Kidney (tissue), 14 donors: Measurements from ENCODE around the gene SLC5A3. TPM values are rescaled to one million over a fixed set of nuclear protein-coding genes. Genes with fewer than 3 reads are reported as not detected.
A peak's percentile ranks its signal among the peaks of the same experiment; 100 is the strongest.

Experiments
- DNase-seq, 5 donors: peaks; one replicate each; pipeline ENCODE4 v3.0.0-alpha.2; 2013 to 2020
- FAIRE-seq: peaks from 2 replicates; lab custom pipeline; 2012; peaks lifted over from hg19 to GRCh38; lab: Jason Lieb, UNC
- H3K27ac ChIP-seq, 2 donors: one replicate each; pipeline ENCODE4 v1.7.0; 2013; ENCODE audit warnings: low read depth in 2 of 2, low read length in 2 of 2, inconsistent platforms in 1 of 2
- H3K27me3 ChIP-seq: one replicate; pipeline ENCODE4 v1.7.1; 2013; ENCODE audit warnings: low read length, inconsistent platforms; ENCODE audit not compliant: control insufficient read depth, insufficient read depth
- H3K36me3 ChIP-seq, 3 donors: one replicate each; pipeline versions ENCODE4 v1.7.0 to v1.7.1; 2013; ENCODE audit warnings: low read length in 3 of 3, control low read depth in 1 of 3, inconsistent platforms in 1 of 3; ENCODE audit not compliant: insufficient read depth in 3 of 3, control insufficient read depth in 2 of 3
- H3K4me1 ChIP-seq, 3 donors: one replicate each; pipeline versions ENCODE4 v1.7.0 to v1.7.1; 2013; ENCODE audit warnings: low read length in 3 of 3, inconsistent platforms in 1 of 3, low read depth in 1 of 3; ENCODE audit not compliant: control insufficient read depth in 2 of 3, insufficient read depth in 2 of 3
- H3K4me3 ChIP-seq, 3 donors: one replicate each; pipeline versions ENCODE4 v1.7.0 to v1.8.1; 2013; ENCODE audit warnings: low read length in 3 of 3, control low read depth in 1 of 3, inconsistent platforms in 1 of 3
- H3K9ac ChIP-seq, 3 donors: one replicate each; pipeline versions ENCODE4 v1.7.0 to v1.7.1; 2013; ENCODE audit warnings: low read length in 3 of 3, control low read depth in 1 of 3, inconsistent platforms in 1 of 3
- H3K9me3 ChIP-seq, 3 donors: one replicate each; pipeline versions ENCODE4 v1.7.0 to v1.7.1; 2013; ENCODE audit warnings: low read length in 3 of 3, control low read depth in 1 of 3, inconsistent platforms in 1 of 3; ENCODE audit not compliant: control insufficient read depth in 2 of 3, insufficient read depth in 1 of 3
- intact Hi-C: fragments of 100-400 bp; cut with DNase I; formaldehyde crosslinking; loops from one replicate; pipeline ENCODE4 v1.11.1; 2022
- polyA plus RNA-seq: library from polyadenylated mRNA; stranded (reverse); fragments of 350-450 nt; fragmentation: Illumina TruSeq; extraction: RNeasy Lipid Tissue Mini Kit (QIAGEN cat#74804); gene quantifications from one replicate; pipeline ENCODE4 v1.2.3, GENCODE V29; 2014; ENCODE audit warnings: low read depth, low replicate concordance; ENCODE audit not compliant: insufficient read depth
- total RNA-seq: library from RNA; stranded (reverse); fragmentation: NEBNext Ultra II Directional; extraction: Animal tissue kit (Norgen Biotek cat#: 25700); gene quantifications from one replicate; pipeline ENCODE4 v1.2.1, GENCODE V29; 2021
- TF ChIP-seq, protein P1 (sequence below): IDR thresholded peaks from 3 replicates; pipeline ENCODE4 v1.5.1; 2012; ENCODE audit warnings: mild to moderate bottlenecking, moderate library complexity, borderline replicate concordance; ENCODE audit not compliant: insufficient read depth; ENCODE audit errors: extremely low read depth
- donor health status: control.
- donor health status: control.
- donor health status: control.
- donor health status: control.
- donor health status: control.
- donor health status: DM: yes; HTN: yes; CAD: no.
- donor health status: Normal renal cell carcinoma (clear cell type).

Gene SLC5A3
- total and polyA plus RNA-seq, 2 donors from 2014 or later = 12.4 to 26.0 TPM

DNA sequence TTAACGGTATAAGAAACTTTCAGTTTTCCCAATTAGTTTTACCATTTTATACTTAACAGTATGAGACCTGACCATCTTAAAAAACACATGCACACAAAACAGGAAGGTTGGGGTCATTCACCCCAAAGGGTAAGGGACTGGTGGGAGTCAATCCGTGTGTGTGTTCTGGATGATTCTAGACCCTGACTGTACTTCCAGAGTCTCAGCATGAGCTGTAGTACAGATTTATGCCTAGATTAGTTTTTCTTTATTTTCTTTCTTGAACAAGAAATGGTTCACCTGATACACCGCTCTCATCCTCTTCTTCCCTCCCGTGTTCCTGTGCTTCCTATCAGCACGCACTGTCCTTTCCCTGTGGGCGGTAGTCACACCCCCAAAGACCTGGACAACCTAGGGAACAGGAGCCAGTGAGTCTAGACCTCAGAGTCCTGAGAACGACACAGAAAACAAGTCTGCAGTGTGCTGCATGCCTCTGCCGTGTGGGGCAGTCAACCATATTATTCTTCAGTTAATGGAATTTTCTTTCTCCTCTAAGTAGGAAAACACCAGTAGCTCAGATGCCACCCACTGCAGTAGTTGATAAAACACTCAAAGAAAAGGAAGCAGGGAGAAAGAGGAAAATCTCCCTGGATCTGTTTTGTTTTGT, 38.9 kb upstream of the SLC5A3 start:
- Histone ChIP-seq H3K27ac (peak overlapping the region in 1 of 2 donors; percentile 66), H3K4me1 (peaks cover 0 to 7% (median 0%) of the 10 kb centered on the region in 3 donors), H3K9ac (no peak overlapping the region), H3K27me3 (no peaks in the 10 kb centered on the region), H3K9me3 (no peaks in the 10 kb centered on the region), H3K4me3 (peak overlapping the region in 1 of 3 donors; percentile 23), H3K36me3 (no peaks in the 10 kb centered on the region)
- DNase-seq (peak in 4 of 5 donors; percentile 50 to 81 (median 67)), FAIRE-seq (no peak)
- TF ChIP-seq, protein P1, sequence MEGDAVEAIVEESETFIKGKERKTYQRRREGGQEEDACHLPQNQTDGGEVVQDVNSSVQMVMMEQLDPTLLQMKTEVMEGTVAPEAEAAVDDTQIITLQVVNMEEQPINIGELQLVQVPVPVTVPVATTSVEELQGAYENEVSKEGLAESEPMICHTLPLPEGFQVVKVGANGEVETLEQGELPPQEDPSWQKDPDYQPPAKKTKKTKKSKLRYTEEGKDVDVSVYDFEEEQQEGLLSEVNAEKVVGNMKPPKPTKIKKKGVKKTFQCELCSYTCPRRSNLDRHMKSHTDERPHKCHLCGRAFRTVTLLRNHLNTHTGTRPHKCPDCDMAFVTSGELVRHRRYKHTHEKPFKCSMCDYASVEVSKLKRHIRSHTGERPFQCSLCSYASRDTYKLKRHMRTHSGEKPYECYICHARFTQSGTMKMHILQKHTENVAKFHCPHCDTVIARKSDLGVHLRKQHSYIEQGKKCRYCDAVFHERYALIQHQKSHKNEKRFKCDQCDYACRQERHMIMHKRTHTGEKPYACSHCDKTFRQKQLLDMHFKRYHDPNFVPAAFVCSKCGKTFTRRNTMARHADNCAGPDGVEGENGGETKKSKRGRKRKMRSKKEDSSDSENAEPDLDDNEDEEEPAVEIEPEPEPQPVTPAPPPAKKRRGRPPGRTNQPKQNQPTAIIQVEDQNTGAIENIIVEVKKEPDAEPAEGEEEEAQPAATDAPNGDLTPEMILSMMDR = no peak
- intact Hi-C loops = no loop called here

DNA sequence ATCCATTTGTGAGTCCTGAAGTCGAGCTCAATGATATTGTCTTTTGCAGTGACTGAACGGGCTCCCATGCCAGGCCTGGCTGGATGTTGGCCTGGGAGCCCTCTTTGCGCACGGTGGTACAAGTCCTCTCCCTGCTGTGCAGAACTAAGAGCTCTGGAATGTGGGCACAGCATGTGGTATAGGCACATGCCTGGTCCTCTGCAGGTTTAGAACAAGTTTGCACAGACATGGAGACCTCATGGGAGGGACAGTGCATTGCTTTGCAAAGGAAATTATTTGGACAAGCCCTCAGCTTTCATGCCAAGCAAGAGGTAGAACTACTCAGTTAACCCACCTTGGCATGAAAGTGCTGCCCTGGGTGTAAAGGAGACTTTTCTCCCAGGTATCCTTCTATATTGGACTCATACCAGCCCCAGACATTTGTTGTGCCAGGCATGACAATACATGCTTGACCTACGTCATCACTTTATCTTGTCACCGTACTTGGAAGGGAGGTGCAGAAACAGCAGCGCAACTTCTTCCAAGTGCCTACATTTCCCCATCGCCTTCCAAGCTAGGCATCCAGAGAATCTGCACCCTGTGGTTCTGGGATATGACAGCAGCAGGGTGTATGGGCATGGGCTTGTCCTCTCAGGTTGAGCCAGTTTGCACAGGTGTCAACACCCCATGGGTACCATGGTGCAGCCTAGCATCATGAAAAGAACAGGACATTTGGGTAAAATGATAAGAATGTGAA, 37.6 kb upstream of the SLC5A3 start:
- Histone ChIP-seq H3K27ac (no peak overlapping the region), H3K4me3 (no peak overlapping the region), H3K4me1 (peaks cover 0 to 12% (median 2%) of the 10 kb centered on the region in 3 donors), H3K9ac (no peak overlapping the region), H3K27me3 (no peaks in the 10 kb centered on the region), H3K36me3 (no peaks in the 10 kb centered on the region), H3K9me3 (no peaks in the 10 kb centered on the region)
- no peak for FAIRE-seq
- peak in 1 of 5 donors; percentile 34 for DNase-seq
- intact Hi-C loops = no loop called here
- TF ChIP-seq, protein P1 = no peak

DNA sequence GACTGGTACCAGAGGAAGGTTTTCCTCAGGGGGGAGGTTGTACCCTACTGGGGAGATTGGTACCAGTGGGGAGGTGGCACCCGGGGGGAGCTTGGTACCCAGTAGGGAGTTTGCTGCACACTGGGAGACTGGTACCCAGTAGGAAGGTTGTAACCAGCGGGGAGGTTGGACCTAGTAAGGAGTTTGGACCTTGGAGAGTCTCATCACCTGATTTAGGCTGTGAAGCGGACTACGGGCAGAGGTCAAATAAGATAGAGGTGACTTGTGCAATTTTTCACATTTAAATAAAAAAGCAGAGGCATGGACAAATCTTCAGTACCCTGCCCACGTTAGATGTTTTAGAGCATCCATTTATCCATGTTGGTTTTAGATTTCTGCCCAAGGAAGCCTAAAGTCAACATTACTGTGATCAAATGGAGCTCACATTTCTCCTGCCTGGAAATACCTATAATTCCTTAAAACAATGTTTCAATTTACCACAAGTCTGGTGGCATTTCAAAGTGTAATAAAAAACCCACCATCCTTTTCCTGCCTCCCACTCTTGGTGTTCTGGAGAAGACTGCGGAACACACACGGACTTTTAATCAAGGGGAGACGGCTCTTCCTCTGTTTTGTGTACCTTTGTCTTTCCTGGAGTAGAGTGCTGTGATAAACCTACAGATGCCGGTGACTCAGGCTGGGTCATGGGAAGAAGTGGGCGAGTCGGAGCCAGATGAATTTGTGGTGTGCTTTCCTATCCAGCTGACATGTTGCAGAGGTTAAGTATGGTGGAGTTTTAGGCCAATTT, 36.2 kb upstream of the SLC5A3 start:
- Histone ChIP-seq H3K27ac (no peak overlapping the region), H3K27me3 (no peaks in the 10 kb centered on the region), H3K36me3 (no peaks in the 10 kb centered on the region), H3K4me1 (peaks cover 0 to 14% (median 2%) of the 10 kb centered on the region in 3 donors), H3K9ac (no peak overlapping the region), H3K9me3 (no peaks in the 10 kb centered on the region), H3K4me3 (no peak overlapping the region)
- TF ChIP-seq, protein P1 = no peak
- intact Hi-C loops = no loop called here
- DNase-seq = peak in 4 of 5 donors; percentile 28 to 61 (median 40)
- FAIRE-seq = no peak
